ENCODE measurements around the gene RNLS. TPM values are rescaled to one million over a fixed set of nuclear protein-coding genes. Genes with fewer than 3 reads are reported as not detected.

The RNLS gene
- total RNA-seq, 1 experiment from 2014 or later, result 11.4 TPM

DNA sequence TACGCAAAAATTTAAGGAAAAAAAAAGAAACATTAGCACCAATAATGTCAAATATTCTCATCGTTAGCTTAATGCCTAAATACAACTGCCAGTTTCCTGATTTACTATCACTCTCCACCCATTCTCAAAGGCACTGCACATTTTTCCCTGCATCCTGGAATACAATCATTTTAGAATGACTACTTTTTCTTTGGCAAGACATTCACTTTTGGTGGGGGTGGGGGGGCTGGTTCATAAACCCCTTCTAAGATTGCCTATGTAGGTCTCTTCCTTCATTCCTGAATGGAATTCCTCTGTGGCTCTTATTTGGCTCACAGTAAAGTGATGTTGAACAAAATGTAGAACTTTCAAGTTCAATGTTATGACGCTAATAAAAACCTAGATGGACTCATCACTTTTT is 74.3 kb downstream of the RNLS start:
- no peak overlapping the region for H3K27ac ChIP-seq (ENCODE audit: low read length)
- DNase-seq (ENCODE audit: low read depth, low spot score), result no peak
- H3K27me3 ChIP-seq (ENCODE audit: control insufficient read depth, insufficient read depth, low read length), result no peaks in the 10 kb centered on the region
- no TSS peak for BruUV-seq (replicated peaks)
- TF ChIP-seq, protein P1, sequence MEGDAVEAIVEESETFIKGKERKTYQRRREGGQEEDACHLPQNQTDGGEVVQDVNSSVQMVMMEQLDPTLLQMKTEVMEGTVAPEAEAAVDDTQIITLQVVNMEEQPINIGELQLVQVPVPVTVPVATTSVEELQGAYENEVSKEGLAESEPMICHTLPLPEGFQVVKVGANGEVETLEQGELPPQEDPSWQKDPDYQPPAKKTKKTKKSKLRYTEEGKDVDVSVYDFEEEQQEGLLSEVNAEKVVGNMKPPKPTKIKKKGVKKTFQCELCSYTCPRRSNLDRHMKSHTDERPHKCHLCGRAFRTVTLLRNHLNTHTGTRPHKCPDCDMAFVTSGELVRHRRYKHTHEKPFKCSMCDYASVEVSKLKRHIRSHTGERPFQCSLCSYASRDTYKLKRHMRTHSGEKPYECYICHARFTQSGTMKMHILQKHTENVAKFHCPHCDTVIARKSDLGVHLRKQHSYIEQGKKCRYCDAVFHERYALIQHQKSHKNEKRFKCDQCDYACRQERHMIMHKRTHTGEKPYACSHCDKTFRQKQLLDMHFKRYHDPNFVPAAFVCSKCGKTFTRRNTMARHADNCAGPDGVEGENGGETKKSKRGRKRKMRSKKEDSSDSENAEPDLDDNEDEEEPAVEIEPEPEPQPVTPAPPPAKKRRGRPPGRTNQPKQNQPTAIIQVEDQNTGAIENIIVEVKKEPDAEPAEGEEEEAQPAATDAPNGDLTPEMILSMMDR (IDR thresholded peaks at IDR 0.05), result no peak
- no peak for TF ChIP-seq SIN3A (IDR thresholded peaks at IDR 0.05; ENCODE audit: borderline replicate concordance, insufficient read depth, low read depth, low read length)
- no peak for TF ChIP-seq TCF7L2 (IDR thresholded peaks at IDR 0.05; ENCODE audit: low read depth, low read length)
- no peak for TF ChIP-seq POLR2AphosphoS5 (IDR thresholded peaks at IDR 0.05; ENCODE audit: low read depth, low read length)
- TF ChIP-seq, protein P2, sequence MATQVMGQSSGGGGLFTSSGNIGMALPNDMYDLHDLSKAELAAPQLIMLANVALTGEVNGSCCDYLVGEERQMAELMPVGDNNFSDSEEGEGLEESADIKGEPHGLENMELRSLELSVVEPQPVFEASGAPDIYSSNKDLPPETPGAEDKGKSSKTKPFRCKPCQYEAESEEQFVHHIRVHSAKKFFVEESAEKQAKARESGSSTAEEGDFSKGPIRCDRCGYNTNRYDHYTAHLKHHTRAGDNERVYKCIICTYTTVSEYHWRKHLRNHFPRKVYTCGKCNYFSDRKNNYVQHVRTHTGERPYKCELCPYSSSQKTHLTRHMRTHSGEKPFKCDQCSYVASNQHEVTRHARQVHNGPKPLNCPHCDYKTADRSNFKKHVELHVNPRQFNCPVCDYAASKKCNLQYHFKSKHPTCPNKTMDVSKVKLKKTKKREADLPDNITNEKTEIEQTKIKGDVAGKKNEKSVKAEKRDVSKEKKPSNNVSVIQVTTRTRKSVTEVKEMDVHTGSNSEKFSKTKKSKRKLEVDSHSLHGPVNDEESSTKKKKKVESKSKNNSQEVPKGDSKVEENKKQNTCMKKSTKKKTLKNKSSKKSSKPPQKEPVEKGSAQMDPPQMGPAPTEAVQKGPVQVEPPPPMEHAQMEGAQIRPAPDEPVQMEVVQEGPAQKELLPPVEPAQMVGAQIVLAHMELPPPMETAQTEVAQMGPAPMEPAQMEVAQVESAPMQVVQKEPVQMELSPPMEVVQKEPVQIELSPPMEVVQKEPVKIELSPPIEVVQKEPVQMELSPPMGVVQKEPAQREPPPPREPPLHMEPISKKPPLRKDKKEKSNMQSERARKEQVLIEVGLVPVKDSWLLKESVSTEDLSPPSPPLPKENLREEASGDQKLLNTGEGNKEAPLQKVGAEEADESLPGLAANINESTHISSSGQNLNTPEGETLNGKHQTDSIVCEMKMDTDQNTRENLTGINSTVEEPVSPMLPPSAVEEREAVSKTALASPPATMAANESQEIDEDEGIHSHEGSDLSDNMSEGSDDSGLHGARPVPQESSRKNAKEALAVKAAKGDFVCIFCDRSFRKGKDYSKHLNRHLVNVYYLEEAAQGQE (IDR thresholded peaks at IDR 0.05; ENCODE audit: insufficient read depth in 1 of 2, low read depth in 2 of 2, low read length in 1 of 2), result no peak
- no peak overlapping the region for H3K4me3 ChIP-seq (ENCODE audit: low read depth in 2 of 2, low read length in 2 of 2)
- in situ Hi-C loops (cut with HindIII; ENCODE audit: low pct_unique_long_range_greater_than_20kb, low sequenced_read_pairs), result no loop called here
- intact Hi-C loops (cut with micrococcal nuclease; ENCODE audit: unreplicated experiment), result no loop called here
- ChIA-PET CTCF (no interaction called here), POLR2A (no interaction called here)
- no peaks in the 10 kb centered on the region for H3K4me1 ChIP-seq (ENCODE audit: control insufficient read depth, insufficient read depth, low read length)
- ATAC-seq, result no peak
- H3K9me3 ChIP-seq (ENCODE audit: control insufficient read depth, insufficient read depth, low read depth, low read length), result no peaks in the 10 kb centered on the region
- H3K36me3 ChIP-seq (ENCODE audit: control insufficient read depth, insufficient read depth, low read length), result no peaks in the 10 kb centered on the region

DNA sequence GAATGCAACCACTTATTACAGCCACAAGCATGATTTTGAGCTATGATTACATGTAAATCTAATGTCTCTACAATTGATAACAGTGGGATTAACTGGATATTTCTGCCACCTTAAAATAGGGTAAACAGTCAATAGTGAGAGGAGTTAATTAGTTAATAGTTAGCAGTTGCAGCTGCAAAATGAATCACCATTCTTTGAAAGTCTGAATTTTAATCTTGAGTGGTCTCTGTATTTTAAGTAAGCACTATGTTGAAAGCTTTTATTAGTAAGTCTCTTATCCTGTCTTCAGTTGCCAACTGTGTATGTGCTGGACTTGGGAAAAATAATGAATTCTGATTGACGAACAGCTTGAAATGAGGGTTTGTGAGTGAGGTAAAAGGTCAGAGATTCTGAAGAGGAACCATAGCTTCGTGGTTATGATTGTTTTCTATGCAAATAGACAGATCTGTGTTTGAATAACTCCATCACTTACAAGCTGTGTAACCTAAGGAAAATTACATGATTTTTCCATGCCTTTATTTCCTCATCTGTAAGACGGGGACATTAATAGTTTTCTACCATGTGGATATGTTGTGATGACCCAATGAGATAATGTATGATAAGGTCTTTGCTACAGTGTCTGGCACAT is 75.2 kb downstream of the RNLS start:
- Histone ChIP-seq H3K36me3 (ENCODE audit: control insufficient read depth, insufficient read depth, low read length) (no peaks in the 10 kb centered on the region), H3K4me3 (ENCODE audit: low read depth in 2 of 2, low read length in 2 of 2) (no peak overlapping the region), H3K27me3 (ENCODE audit: control insufficient read depth, insufficient read depth, low read length) (no peaks in the 10 kb centered on the region), H3K27ac (ENCODE audit: low read length) (no peak overlapping the region), H3K4me1 (ENCODE audit: control insufficient read depth, insufficient read depth, low read length) (no peaks in the 10 kb centered on the region), H3K9me3 (ENCODE audit: control insufficient read depth, insufficient read depth, low read depth, low read length) (no peaks in the 10 kb centered on the region)
- in situ Hi-C loops (cut with HindIII; ENCODE audit: low pct_unique_long_range_greater_than_20kb, low sequenced_read_pairs), result no loop called here
- ChIA-PET CTCF (no interaction called here), POLR2A (no interaction called here)
- intact Hi-C loops (cut with micrococcal nuclease; ENCODE audit: unreplicated experiment), result no loop called here
- DNase-seq (ENCODE audit: low read depth, low spot score) (no peak), ATAC-seq (no peak)
- BruUV-seq (replicated peaks), result no TSS peak
- TF ChIP-seq, protein P1 (IDR thresholded peaks at IDR 0.05), result no peak
- no peak for TF ChIP-seq SIN3A (IDR thresholded peaks at IDR 0.05; ENCODE audit: borderline replicate concordance, insufficient read depth, low read depth, low read length)
- TF ChIP-seq, protein P2 (IDR thresholded peaks at IDR 0.05; ENCODE audit: insufficient read depth in 1 of 2, low read depth in 2 of 2, low read length in 1 of 2), result no peak
- TF ChIP-seq TCF7L2 (IDR thresholded peaks at IDR 0.05; ENCODE audit: low read depth, low read length), result no peak
- TF ChIP-seq POLR2AphosphoS5 (IDR thresholded peaks at IDR 0.05; ENCODE audit: low read depth, low read length), result no peak

Data from Panc1 (cell line).